HL-60 (cell line): ENCODE results near the gene LRRC72.

Experiments used
- DNase-seq, 2 experiments: peaks; one replicate each; pipeline ENCODE4 v3.0.0-alpha.2; 2010 to 2020; ENCODE audit warnings: low read depth in 1 of 2, low spot score in 1 of 2
- H3K27ac ChIP-seq: fragments of 250-450 bp; sonication (Bioruptor Pico); replicated peaks from 2 replicates; pipeline ENCODE4 v1.5.1; 2020; ENCODE audit warnings: mild to moderate bottlenecking, moderate library complexity
- H3K27me3 ChIP-seq: fragments of 250-450 bp; sonication (Bioruptor Pico); 2 replicates; pipeline ENCODE4 v1.5.1; 2021; ENCODE audit warnings: mild to moderate bottlenecking, moderate library complexity; ENCODE audit not compliant: insufficient read depth, poor library complexity, severe bottlenecking
- H3K4me3 ChIP-seq: replicated peaks from 2 replicates; pipeline ENCODE4 v1.5.1; 2011; ENCODE audit warnings: mild to moderate bottlenecking, control low read depth, low read length; ENCODE audit not compliant: insufficient read depth
- CTCF ChIP-seq: IDR thresholded peaks from one replicate; pipeline ENCODE4 v1.5.1; 2011; ENCODE audit warnings: low read length, control low read depth, inconsistent platforms; ENCODE audit not compliant: insufficient read depth
- GABPA ChIP-seq: IDR thresholded peaks from 2 replicates; pipeline ENCODE4 v1.6.1; 2012; ENCODE audit warnings: low read depth
- POLR2AphosphoS5 ChIP-seq: IDR thresholded peaks from 2 replicates; pipeline ENCODE4 v1.6.1; 2012; ENCODE audit warnings: low read depth
- REST ChIP-seq: IDR thresholded peaks from 2 replicates; pipeline ENCODE4 v1.6.1; 2012; ENCODE audit warnings: low read depth; ENCODE audit not compliant: insufficient replicate concordance
- SPI1 ChIP-seq: IDR thresholded peaks from 2 replicates; pipeline ENCODE4 v1.6.1; 2012; ENCODE audit warnings: low read depth, mild to moderate bottlenecking, borderline replicate concordance

LRRC72 gene

GRCh38 chr7:16619979-16620408, 93.4 kb downstream of the LRRC72 start:
- no peak for DNase-seq
- Histone ChIP-seq H3K27me3 (no peaks in the 10 kb centered on the region), H3K4me3 (no peak overlapping the region), H3K27ac (no peak overlapping the region)
- TF ChIP-seq POLR2AphosphoS5 (no peak), SPI1 (no peak), CTCF (no peak), GABPA (no peak), REST (no peak)

- Histone ChIP-seq H3K27ac (no peak overlapping the region), H3K4me3 (no peak overlapping the region), H3K27me3 (no peaks in the 10 kb centered on the region)
- TF ChIP-seq GABPA (no peak), CTCF (no peak), SPI1 (no peak), REST (no peak), POLR2AphosphoS5 (no peak)
- no peak for DNase-seq
Observed at GRCh38 chr7:16626388-16626787, 99.8 kb downstream of the LRRC72 start.

- no peaks in the 10 kb centered on the region for H3K27me3 ChIP-seq
- TF ChIP-seq GABPA (no peak), POLR2AphosphoS5 (no peak), REST (no peak), SPI1 (no peak), CTCF (no peak)
- DNase-seq: no peak
- no peak overlapping the region for H3K4me3 ChIP-seq
- H3K27ac ChIP-seq: no peak overlapping the region
Observed at GRCh38 chr7:16627236-16627635, 100.6 kb downstream of the LRRC72 start.
